ENCODE data around the gene SHMT2.

The SHMT2 gene

GRCh38 chr12:57195186-57195585 is 34.3 kb upstream of the SHMT2 start:
- no peak for TF ChIP-seq CTCF (IDR thresholded peaks at IDR 0.05; ENCODE audit: low read depth, low read length)
- Histone ChIP-seq H3K27me3 (no peaks in the 10 kb centered on the region), H3K9me3 (no peaks in the 10 kb centered on the region), H3K36me3 (no peaks in the 10 kb centered on the region), H3K4me3 (ENCODE audit: low read depth, low read length) (no peak overlapping the region), H3K4me1 (no peaks in the 10 kb centered on the region)
- DNase-seq = no peak

- no peaks in the 10 kb centered on the region for H3K4me1 ChIP-seq
- no peaks in the 10 kb centered on the region for H3K9me3 ChIP-seq
- no peak for TF ChIP-seq CTCF (IDR thresholded peaks at IDR 0.05; ENCODE audit: low read depth, low read length)
- no peak for DNase-seq
- H3K4me3 ChIP-seq (ENCODE audit: low read depth, low read length) = no peak overlapping the region
- H3K36me3 ChIP-seq = no peaks in the 10 kb centered on the region
- no peaks in the 10 kb centered on the region for H3K27me3 ChIP-seq
These were observed 33.7 kb upstream of the SHMT2 start for GRCh38 chr12:57195611-57196371.

- H3K36me3 ChIP-seq = no peaks in the 10 kb centered on the region
- DNase-seq = no peak
- no peaks in the 10 kb centered on the region for H3K27me3 ChIP-seq
- H3K4me3 ChIP-seq (ENCODE audit: low read depth, low read length) = no peak overlapping the region
- H3K9me3 ChIP-seq = no peaks in the 10 kb centered on the region
- H3K4me1 ChIP-seq = no peaks in the 10 kb centered on the region
- no peak for TF ChIP-seq CTCF (IDR thresholded peaks at IDR 0.05; ENCODE audit: low read depth, low read length)
These were observed 33.1 kb upstream of the SHMT2 start for GRCh38 chr12:57196439-57196838.

- Histone ChIP-seq H3K36me3 (no peaks in the 10 kb centered on the region), H3K9me3 (no peaks in the 10 kb centered on the region), H3K27me3 (no peaks in the 10 kb centered on the region), H3K4me1 (no peaks in the 10 kb centered on the region), H3K4me3 (ENCODE audit: low read depth, low read length) (no peak overlapping the region)
- no peak for DNase-seq
- TF ChIP-seq CTCF (IDR thresholded peaks at IDR 0.05; ENCODE audit: low read depth, low read length) = no peak
These were observed 32.6 kb upstream of the SHMT2 start for GRCh38 chr12:57196956-57197355.

GRCh38 chr12:57198329-57198728 is 31.2 kb upstream of the SHMT2 start:
- H3K36me3 ChIP-seq = no peaks in the 10 kb centered on the region
- no peaks in the 10 kb centered on the region for H3K4me1 ChIP-seq
- H3K9me3 ChIP-seq = no peaks in the 10 kb centered on the region
- TF ChIP-seq CTCF (IDR thresholded peaks at IDR 0.05; ENCODE audit: low read depth, low read length) = no peak
- no peak overlapping the region for H3K4me3 ChIP-seq (ENCODE audit: low read depth, low read length)
- no peak for DNase-seq
- no peaks in the 10 kb centered on the region for H3K27me3 ChIP-seq

- Histone ChIP-seq H3K9me3 (no peaks in the 10 kb centered on the region), H3K27me3 (no peaks in the 10 kb centered on the region), H3K4me1 (no peaks in the 10 kb centered on the region), H3K36me3 (no peaks in the 10 kb centered on the region), H3K4me3 (ENCODE audit: low read depth, low read length) (no peak overlapping the region)
- TF ChIP-seq CTCF (IDR thresholded peaks at IDR 0.05; ENCODE audit: low read depth, low read length) = no peak
- no peak for DNase-seq
These were observed 30.3 kb upstream of the SHMT2 start for GRCh38 chr12:57199191-57199590.

Data from BE2C (cell line).